ENCODE data around the gene SPATS2L. TPM values are rescaled to one million over a fixed set of nuclear protein-coding genes. Genes with fewer than 3 reads are reported as not detected.

Gene SPATS2L
- total and polyA plus RNA-seq, 2 of the 13 experiments (the other 11 are each of a cell fraction or from before 2014, with no cell fraction given), result 154 to 212 TPM

- TF ChIP-seq RERE (CRISPR knock-in tag; IDR thresholded peaks at IDR 0.05; ENCODE audit: low read depth) (peak; percentile 98), CENPX (CRISPR knock-in tag; IDR thresholded peaks at IDR 0.05) (no peak), MTA3 (CRISPR knock-in tag; IDR thresholded peaks at IDR 0.05) (no peak), ZNF687 (CRISPR knock-in tag; IDR thresholded peaks at IDR 0.05) (no peak), TFE3 (CRISPR knock-in tag; IDR thresholded peaks at IDR 0.05) (peak; percentile 95), ZSCAN30 (CRISPR knock-in tag; IDR thresholded peaks at IDR 0.05) (no peak), NFAT5 (CRISPR knock-in tag; IDR thresholded peaks at IDR 0.05) (no peak), ZNF496 (CRISPR knock-in tag; IDR thresholded peaks at IDR 0.05; ENCODE audit: insufficient replicate concordance) (no peak), TAF15 (IDR thresholded peaks at IDR 0.05; ENCODE audit: low read depth, low read length, poor library complexity, severe bottlenecking) (no peak), SMYD3 (CRISPR knock-in tag; IDR thresholded peaks at IDR 0.05) (no peak)
These were observed 3.4 kb upstream of the SPATS2L start (continued) for GRCh38 chr2:200302940-200303727.
